OCI-LY7 (cell line): Measurements from ENCODE around the gene MINDY4. TPM values are rescaled to one million over a fixed set of nuclear protein-coding genes. Genes with fewer than 3 reads are reported as not detected.

Source experiments
- BruUV-seq: library from RNA; stranded (reverse); fragments of 400-500 nt; replicated peaks from 2 replicates; lab custom pipeline; 2021; lab: Mats Ljungman, UMichigan
- CTCF ChIA-PET: fragments of 300-600 bp; sonication (Branson Sonifier 250); formaldehyde crosslinking; loops from one replicate; lab custom pipeline; 2022; ENCODE audit warnings: antibody characterized with exemption; ENCODE audit not compliant: unreplicated experiment; lab: Charles Lee
- POLR2A ChIA-PET: fragments of 300-600 bp; sonication (Branson Sonifier 250); formaldehyde crosslinking; loops from one replicate; lab custom pipeline; 2022; ENCODE audit warnings: antibody characterized with exemption; lab: Charles Lee
- DNase-seq: peaks from one replicate; pipeline ENCODE4 v3.0.0-alpha.2; 2015; ENCODE audit warnings: low spot score
- H2AFZ ChIP-seq: fragments of 200-600 bp; sonication (generic), shearing (Covaris generic); 2 replicates; pipeline ENCODE4 v1.6.1; 2014; ENCODE audit warnings: mild to moderate bottlenecking, antibody characterized with exemption, low read length, moderate library complexity
- H3K27ac ChIP-seq: fragments of 200-600 bp; sonication (generic); 2 replicates; pipeline ENCODE4 v1.5.1; 2014; ENCODE audit warnings: mixed run types, low read depth, mild to moderate bottlenecking, moderate library complexity, low read length, inconsistent platforms; ENCODE audit not compliant: poor library complexity, severe bottlenecking
- H3K36me3 ChIP-seq: fragments of 200-600 bp; sonication (generic); 2 replicates; pipeline ENCODE4 v1.6.1; 2014; ENCODE audit warnings: mild to moderate bottlenecking, antibody characterized with exemption, low read length, moderate library complexity, mixed read lengths; ENCODE audit not compliant: insufficient read depth
- H3K4me1 ChIP-seq: fragments of 200-600 bp; sonication (generic); 2 replicates; pipeline ENCODE4 v1.5.1; 2014; ENCODE audit warnings: mild to moderate bottlenecking, low read length; ENCODE audit not compliant: insufficient read depth, poor library complexity, severe bottlenecking
- H3K4me2 ChIP-seq: fragments of 200-600 bp; sonication (generic); 2 replicates; pipeline ENCODE4 v1.6.1; 2014; ENCODE audit warnings: mild to moderate bottlenecking, low read length
- H3K4me3 ChIP-seq: fragments of 200-600 bp; sonication (generic); 2 replicates; pipeline ENCODE4 v1.5.1; 2014; ENCODE audit warnings: mild to moderate bottlenecking, low read depth, low read length; ENCODE audit not compliant: poor library complexity, severe bottlenecking
- H3K79me2 ChIP-seq: fragments of 200-600 bp; sonication (generic); 2 replicates; pipeline ENCODE4 v1.6.1; 2016; ENCODE audit warnings: low read depth, mild to moderate bottlenecking, low read length, moderate library complexity, mixed read lengths; ENCODE audit not compliant: insufficient read depth
- H3K9me2 ChIP-seq: fragments of 200-600 bp; sonication (generic); 2 replicates; pipeline ENCODE4 v1.6.1; 2016; ENCODE audit warnings: mild to moderate bottlenecking, low read length, mixed read lengths; ENCODE audit not compliant: insufficient read depth
- H3K9me3 ChIP-seq: fragments of 200-600 bp; sonication (generic); 2 replicates; pipeline ENCODE4 v1.6.1; 2014; ENCODE audit warnings: mild to moderate bottlenecking, mixed run types, low read length, mixed read lengths
- H4K20me1 ChIP-seq: fragments of 200-600 bp; sonication (generic); 2 replicates; pipeline ENCODE4 v1.6.1; 2014; ENCODE audit warnings: mild to moderate bottlenecking, antibody characterized with exemption, low read length, moderate library complexity, mixed read lengths; ENCODE audit not compliant: insufficient read depth
- EZH2phosphoT487 ChIP-seq: fragments of 200-600 bp; sonication (generic); IDR thresholded peaks from 2 replicates; pipeline ENCODE4 v1.6.1; 2018; ENCODE audit warnings: low read depth, borderline replicate concordance, mild to moderate bottlenecking, mixed run types, antibody characterized with exemption, low read length, moderate library complexity, mixed read lengths
- intact Hi-C: fragments of 100-400 bp; cut with micrococcal nuclease; formaldehyde crosslinking; loops from one replicate; pipeline ENCODE4 v1.10.0; 2022; ENCODE audit not compliant: unreplicated experiment
- total RNA-seq, 2 experiments: library from RNA; depleted of rRNA in 1 of 2; stranded (reverse); fragments of >200 nt in 1 of 2; shearing (Covaris generic) in 1 of 2; gene quantifications; 2 replicates each; pipeline ENCODE4 v1.2.3, GENCODE V29; 2014 to 2022
- TF ChIP-seq, protein P1 (sequence below): fragments of 200-600 bp; sonication (generic); conservative IDR thresholded peaks from 2 replicates; pipeline ENCODE4 v1.5.1; 2014; ENCODE audit warnings: mild to moderate bottlenecking, antibody characterized with exemption, low read length, moderate library complexity, mixed read lengths

MINDY4 gene
- total RNA-seq, 2 experiments from 2014 or later = 0.86 TPM; not detected in 1

DNA sequence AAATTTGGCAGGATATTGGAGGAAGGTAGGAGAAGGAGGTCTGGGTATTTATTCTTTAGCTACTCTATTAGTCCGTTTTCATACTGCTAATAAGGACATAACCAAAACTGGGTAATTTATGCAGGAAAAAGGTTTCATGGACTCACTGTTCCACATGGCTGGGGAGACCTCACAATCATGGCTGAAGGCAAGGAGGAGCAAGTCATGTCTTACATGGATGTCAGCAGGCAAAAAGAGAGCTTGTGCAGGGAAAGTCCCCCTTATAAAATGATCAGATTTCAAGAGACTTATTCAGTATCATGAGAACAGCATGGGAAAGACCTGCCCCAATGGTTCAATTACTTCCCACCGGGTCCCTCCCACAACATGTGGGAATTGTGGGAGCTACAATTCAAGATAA, 21.2 kb upstream of the MINDY4 start:
- no peak for TF ChIP-seq EZH2phosphoT487
- TF ChIP-seq, protein P1, sequence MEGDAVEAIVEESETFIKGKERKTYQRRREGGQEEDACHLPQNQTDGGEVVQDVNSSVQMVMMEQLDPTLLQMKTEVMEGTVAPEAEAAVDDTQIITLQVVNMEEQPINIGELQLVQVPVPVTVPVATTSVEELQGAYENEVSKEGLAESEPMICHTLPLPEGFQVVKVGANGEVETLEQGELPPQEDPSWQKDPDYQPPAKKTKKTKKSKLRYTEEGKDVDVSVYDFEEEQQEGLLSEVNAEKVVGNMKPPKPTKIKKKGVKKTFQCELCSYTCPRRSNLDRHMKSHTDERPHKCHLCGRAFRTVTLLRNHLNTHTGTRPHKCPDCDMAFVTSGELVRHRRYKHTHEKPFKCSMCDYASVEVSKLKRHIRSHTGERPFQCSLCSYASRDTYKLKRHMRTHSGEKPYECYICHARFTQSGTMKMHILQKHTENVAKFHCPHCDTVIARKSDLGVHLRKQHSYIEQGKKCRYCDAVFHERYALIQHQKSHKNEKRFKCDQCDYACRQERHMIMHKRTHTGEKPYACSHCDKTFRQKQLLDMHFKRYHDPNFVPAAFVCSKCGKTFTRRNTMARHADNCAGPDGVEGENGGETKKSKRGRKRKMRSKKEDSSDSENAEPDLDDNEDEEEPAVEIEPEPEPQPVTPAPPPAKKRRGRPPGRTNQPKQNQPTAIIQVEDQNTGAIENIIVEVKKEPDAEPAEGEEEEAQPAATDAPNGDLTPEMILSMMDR = no peak
- POLR2A ChIA-PET = interaction anchor here (0.9 kb wide), 1 partner anchor 9 kb away, joined by 6 read pairs; no protein-coding TSS in a partner anchor
- no peak overlapping the region for H3K27ac ChIP-seq
- no peaks in the 10 kb centered on the region for H3K9me3 ChIP-seq
- H4K20me1 ChIP-seq = no peaks in the 10 kb centered on the region
- no peak overlapping the region for H3K4me3 ChIP-seq
- DNase-seq = no peak
- no peaks in the 10 kb centered on the region for H3K9me2 ChIP-seq
- H3K79me2 ChIP-seq = no peaks in the 10 kb centered on the region
- H2AFZ ChIP-seq = no peak overlapping the region
- intact Hi-C loops = no loop called here
- no TSS peak for BruUV-seq
- no peak overlapping the region for H3K4me2 ChIP-seq
- no peaks in the 10 kb centered on the region for H3K4me1 ChIP-seq
- CTCF ChIA-PET = no interaction called here
- no peaks in the 10 kb centered on the region for H3K36me3 ChIP-seq

DNA sequence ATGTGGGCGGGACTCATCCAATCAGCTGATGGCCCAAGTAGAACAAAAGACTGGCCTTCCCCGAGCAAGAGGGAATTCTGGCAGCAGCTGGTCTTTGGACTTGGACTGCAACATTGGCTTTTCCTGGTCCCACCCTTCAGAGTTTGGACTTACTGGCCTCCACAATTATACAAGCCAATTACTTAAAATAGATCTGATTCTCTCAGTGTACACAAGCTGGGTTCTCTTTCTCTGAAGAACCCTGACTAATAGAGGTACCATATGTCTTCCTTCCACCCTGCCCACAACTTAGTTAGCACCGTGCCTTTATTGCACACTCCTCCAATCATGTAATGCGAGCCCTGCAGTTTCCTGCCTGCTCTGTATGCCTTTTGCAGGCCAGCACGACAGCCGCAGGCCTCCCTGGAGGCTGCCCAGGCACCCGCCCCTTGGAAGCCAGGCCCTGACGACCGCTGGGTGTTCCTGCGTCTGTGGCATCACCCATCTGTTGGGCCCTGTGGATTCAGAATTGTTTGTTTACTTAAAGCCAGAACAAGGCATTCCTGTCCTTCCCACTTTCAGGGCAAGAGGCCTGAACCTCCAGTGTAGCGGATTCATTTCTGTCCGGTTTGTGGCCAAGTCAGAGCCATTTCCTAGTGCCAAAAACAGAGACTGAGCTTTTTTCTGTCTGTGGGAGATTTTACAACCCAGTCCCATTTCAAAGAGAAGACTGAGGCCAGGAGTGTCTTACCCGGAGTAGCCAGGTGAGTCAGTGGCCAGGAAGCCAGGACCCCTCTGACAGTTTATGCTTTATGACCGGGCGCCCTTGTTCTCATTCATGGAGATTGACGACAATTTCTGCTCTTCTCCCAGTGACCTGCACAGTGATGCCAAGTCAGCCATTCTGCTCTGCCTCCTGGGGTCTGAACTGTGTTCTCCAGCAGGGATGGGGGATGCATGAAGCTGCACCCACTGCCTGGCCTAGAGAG, 20.2 kb upstream of the MINDY4 start:
- no peak overlapping the region for H3K4me3 ChIP-seq
- DNase-seq = no peak
- H3K4me2 ChIP-seq = no peak overlapping the region
- no peaks in the 10 kb centered on the region for H3K79me2 ChIP-seq
- TF ChIP-seq, protein P1 = no peak
- TF ChIP-seq EZH2phosphoT487 = no peak
- H3K36me3 ChIP-seq = no peaks in the 10 kb centered on the region
- no TSS peak for BruUV-seq
- H4K20me1 ChIP-seq = no peaks in the 10 kb centered on the region
- ChIA-PET CTCF (no interaction called here), POLR2A (interaction anchor here (0.9 kb wide), 2 partner anchors 8 to 636 kb away, joined by 3 to 6 read pairs; no protein-coding TSS in a partner anchor)
- H3K9me3 ChIP-seq = no peaks in the 10 kb centered on the region
- intact Hi-C loops = no loop called here
- H3K4me1 ChIP-seq = no peaks in the 10 kb centered on the region
- H3K27ac ChIP-seq = no peak overlapping the region
- H2AFZ ChIP-seq = no peak overlapping the region
- no peaks in the 10 kb centered on the region for H3K9me2 ChIP-seq
